Kidney capillary endothelial cell (primary cell): ENCODE data around the gene ERCC6L.

Experiments used
- DNase-seq: peaks from one replicate; pipeline ENCODE4 v3.0.0-alpha.2; 2018; ENCODE audit warnings: low spot score

ERCC6L gene

GRCh38 chrX:72159769-72160168 lies 79.1 kb downstream of the ERCC6L start:
- DNase-seq, result no peak

DNA sequence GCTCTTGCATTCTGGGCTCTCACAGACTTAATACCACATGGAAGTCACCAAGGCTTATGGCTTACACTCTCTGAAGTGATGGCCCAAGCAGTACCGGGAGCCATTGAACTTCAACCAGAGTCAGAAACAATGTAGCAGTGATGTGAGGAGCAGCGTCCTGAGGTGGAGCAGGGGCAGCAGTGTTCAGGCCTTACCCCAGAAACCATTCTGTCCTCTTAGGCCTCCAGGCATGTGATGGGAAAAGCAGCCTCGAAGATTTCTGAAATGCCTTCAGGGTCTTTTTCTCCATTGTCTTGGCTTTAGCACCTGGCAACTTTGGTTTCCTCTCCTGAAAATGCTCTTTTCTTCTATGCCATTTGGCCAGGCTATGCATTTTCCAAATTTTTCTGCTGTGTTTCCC lies 80.1 kb downstream of the ERCC6L start:
- DNase-seq, result no peak
